HG03139 (cell line): ENCODE measurements around the gene DNAH17.

Source experiments
- ATAC-seq: cut with Tn5 transposase; IDR thresholded peaks from one replicate; pipeline ENCODE4 v1.9.1; 2021; ENCODE audit not compliant: unreplicated experiment

Gene DNAH17

DNA sequence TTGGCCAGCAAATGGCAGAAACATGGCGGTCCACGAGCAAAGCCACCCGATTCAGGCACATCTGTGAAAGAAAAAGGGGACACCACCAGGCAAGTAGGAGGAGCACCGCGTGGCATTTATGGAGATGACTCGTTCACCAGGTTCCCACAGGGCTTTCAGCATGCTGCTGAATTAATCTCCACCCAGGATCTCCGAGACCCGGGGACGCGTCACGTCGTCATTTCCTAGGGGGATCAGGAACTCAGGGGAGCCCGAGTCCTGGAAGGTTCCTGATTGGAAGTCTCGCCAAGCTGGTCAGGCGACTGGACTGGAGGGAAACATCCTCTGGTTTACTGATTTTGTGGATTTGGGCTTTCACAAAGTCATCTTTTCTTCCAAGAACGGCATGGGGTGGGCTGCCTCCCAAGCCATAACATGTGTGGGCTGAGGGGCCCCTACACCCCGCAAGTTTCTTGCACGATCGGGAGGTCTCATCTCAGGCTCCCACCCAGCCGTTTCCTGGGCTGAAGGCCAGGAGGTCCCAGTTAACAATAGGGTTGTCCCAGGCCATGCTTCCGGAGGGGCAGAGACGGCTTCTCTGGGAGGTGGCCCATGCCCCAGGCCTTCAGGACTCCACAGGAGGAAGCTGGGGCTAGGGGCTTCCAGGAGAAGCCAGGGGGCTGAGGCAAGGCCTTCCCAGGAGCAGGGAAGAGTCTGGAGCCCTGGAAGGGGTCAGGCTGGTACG lies 645 bp downstream of the DNAH17 start:
- ATAC-seq = no peak

GRCh38 chr17:78575899-78576298 lies 1.3 kb downstream of the DNAH17 start:
- ATAC-seq = no peak

DNA sequence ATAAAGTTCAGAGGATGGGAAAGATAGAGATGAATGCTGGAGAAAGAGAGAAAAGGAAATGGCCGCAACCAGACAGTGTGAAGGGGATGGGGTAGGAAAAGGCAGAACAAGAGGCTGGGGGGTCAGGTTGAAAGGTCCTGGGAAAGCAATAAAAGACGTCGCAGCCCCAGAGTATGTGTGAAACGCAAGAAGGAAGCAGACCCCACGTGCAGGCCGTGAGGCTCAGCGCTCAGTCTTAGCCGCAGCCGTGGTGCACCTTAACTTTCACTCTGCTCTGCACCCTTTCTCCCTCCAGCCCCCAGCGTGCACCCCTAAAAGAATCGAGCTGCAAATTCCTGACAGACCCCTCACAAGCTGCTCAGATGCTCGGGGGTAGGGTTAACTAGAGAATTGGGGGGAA lies 1.9 kb downstream of the DNAH17 start:
- no peak for ATAC-seq

- ATAC-seq = no peak
Observed at GRCh38 chr17:78573955-78574354, 3.2 kb downstream of the DNAH17 start.

- no peak for ATAC-seq
Observed at GRCh38 chr17:78572239-78573205, 4.7 kb downstream of the DNAH17 start.

DNA sequence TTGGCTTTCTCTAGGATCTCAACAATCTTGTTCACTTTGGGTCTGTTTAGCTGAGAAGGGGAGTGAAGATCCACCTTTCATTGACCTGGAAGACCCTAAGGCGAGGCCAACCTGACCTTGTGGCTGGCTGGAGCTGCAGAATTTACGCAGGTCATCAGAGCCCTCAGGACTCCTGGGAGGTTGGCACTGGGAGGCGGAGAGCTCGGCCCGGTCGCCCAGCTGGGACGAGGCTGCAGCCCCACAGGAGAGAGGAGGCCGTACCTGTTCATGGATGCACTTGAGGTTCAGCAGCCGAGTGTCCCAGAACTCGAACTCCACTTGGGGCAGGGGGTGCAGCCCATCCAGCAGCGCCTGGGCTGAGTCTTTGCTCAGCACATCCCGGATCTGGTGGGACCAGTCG lies 5.9 kb downstream of the DNAH17 start:
- ATAC-seq = no peak

GRCh38 chr17:78568494-78569115 lies 8.6 kb downstream of the DNAH17 start:
- ATAC-seq = no peak

DNA sequence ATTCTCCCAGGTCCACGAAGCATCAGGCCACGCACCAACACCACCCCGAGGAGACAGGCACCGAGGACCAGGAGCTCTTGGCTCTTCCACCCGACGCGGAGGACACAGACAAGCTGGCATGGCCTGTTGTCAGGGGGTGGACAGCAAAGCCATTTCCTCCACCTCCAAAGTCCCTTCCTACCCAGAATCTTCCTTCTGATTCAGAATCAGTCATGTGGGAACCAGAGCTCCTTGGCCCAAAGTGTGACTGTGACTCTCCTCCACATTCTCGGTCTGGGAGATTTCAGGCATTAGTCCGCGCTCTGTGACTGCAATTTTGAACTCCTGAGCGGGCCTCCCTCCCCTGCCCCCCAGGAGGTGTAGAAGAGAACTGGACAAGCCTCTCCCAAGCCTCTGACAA lies 9.2 kb downstream of the DNAH17 start:
- ATAC-seq = no peak

- ATAC-seq = no peak
Observed at GRCh38 chr17:78566947-78567346, 10.2 kb downstream of the DNAH17 start.

- ATAC-seq = no peak
Observed at GRCh38 chr17:78563189-78564145, 13.7 kb downstream of the DNAH17 start.

GRCh38 chr17:78562734-78563133 lies 14.5 kb downstream of the DNAH17 start:
- no peak for ATAC-seq

GRCh38 chr17:78561166-78561565 lies 16.0 kb downstream of the DNAH17 start:
- no peak for ATAC-seq

GRCh38 chr17:78560731-78561130 lies 16.5 kb downstream of the DNAH17 start:
- ATAC-seq = no peak

GRCh38 chr17:78559749-78560368 lies 17.3 kb downstream of the DNAH17 start:
- no peak for ATAC-seq

- no peak for ATAC-seq
Observed at GRCh38 chr17:78558989-78559388, 18.2 kb downstream of the DNAH17 start.

DNA sequence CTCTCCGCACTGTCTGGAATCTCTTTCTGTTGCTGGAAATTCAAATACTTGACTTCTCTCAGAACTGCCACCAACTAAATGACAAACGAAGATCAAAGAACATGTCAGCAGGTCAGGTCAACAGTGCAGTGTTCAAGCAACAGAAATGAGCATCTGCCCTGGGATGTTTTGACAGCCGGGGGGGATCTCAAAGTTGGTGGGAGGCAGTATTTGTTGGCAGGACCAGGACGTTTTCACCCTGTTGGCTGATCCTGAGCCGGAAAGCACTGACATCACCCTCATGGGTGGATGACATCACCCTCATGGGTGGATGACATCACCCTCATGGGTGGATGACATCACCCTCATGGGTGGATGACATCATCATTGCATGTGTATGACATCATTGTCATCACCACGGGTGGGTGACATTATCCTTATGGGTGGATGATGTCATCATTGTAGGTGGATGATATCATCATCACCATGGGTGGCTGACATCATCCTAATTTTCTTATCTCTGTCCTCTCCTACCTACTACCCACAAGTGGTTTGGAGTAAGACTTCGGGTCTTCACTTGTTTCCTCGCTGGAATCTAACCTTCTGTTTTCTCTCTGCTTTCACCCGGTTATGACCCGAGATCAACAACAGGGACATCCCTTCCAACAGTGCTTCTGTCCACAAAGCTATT lies 18.9 kb downstream of the DNAH17 start:
- no peak for ATAC-seq

GRCh38 chr17:78557598-78558039 lies 19.6 kb downstream of the DNAH17 start:
- no peak for ATAC-seq

DNA sequence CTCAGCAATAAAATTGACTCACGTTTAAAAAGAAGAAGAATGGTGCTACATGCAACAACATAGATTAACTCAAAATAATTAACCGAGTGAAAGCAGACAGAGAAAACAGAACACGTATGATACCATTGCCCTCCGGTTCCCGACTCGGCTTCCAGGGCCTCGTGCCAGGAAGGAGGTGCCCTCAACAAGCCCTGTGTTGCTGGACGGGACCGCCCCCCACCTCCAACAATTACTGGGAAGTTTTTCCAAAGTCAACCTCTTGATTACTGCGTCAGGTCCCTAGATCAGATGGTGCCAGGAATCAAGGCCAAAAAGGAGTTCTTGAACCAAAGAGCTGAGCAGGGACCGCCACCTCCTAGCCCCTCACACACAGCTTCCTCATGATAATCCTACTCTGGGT lies 20.4 kb downstream of the DNAH17 start:
- no peak for ATAC-seq

DNA sequence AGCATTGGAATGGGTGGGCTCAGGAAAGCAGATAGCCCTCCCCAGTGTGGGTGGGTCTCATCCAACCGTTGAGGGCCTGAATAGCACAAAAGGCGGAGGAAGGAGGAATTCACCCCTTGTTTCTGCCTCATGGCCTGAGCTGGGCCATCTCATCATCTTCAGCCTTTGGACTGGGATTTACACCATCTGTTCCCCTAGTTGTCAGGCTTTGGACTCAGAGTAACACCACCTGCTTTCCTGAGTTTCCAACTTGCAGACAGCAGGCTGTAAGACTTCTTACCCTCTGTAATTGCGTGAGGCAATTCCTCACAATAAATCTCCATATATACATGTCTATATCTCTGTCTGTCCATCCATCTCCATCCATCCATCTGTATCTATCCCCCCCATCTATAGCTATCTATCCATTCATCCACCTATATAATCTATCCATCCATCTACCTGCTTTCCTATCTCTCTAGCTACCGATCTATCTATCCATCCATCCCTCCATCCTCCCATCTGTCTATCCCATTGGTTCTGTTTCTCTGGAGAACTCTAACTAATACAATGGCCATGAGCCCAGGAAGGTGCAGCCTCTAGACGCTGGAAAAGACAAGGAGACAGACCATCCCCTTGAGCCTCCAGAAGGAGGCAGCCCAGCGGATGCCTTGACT lies 21.3 kb downstream of the DNAH17 start:
- ATAC-seq = no peak
